Body of pancreas (tissue), 4 donors: ENCODE data around the gene DGLUCY. TPM values are rescaled to one million over a fixed set of nuclear protein-coding genes. Genes with fewer than 3 reads are reported as not detected.

Source experiments
- ATAC-seq: fragments of 150-250 bp; one replicate; pipeline ENCODE4 v1.9.1; 2016
- DNase-seq, 4 donors: peaks; one replicate each; pipeline ENCODE4 v3.0.0-alpha.2; 2019
- H3K27ac ChIP-seq, 4 donors: fragments of 200-600 bp; sonication (generic); 1 replicate in 3 of 4; 2 replicates in 1 of 4; pipeline versions ENCODE4 v1.5.1 to v1.6.1; 2016 to 2019; ENCODE audit warnings: mild to moderate bottlenecking in 1 of 4, mixed read lengths in 1 of 4, moderate library complexity in 1 of 4
- H3K27me3 ChIP-seq, 2 donors: fragments of 200-600 bp; sonication (generic); one replicate each; pipeline ENCODE4 v1.6.0; 2016; ENCODE audit warnings: mild to moderate bottlenecking in 1 of 2
- H3K36me3 ChIP-seq, 2 donors: fragments of 200-600 bp; sonication (generic); replicated peaks in 1 of 2; 2 replicates each; pipeline ENCODE4 v1.5.1; 2016; ENCODE audit warnings: low read depth in 2 of 2; ENCODE audit not compliant: insufficient read depth in 1 of 2
- H3K4me1 ChIP-seq: fragments of 200-600 bp; sonication (generic); one replicate; pipeline ENCODE4 v1.6.0; 2016
- H3K4me3 ChIP-seq, 2 donors: fragments of 200-600 bp; sonication (generic); 1 replicate in 1 of 2; 2 replicates in 1 of 2; pipeline ENCODE4 v1.5.1; 2016 to 2019
- H3K9me3 ChIP-seq, 3 donors: fragments of 200-600 bp; sonication (generic); 1 replicate in 2 of 3; 2 replicates in 1 of 3; pipeline ENCODE4 v1.5.1; 2016
- CTCF ChIP-seq, 7 experiments: fragments of 450-650 bp in 4 of 7; fragments of 200-600 bp in 3 of 7; sonication (generic) in 3 of 7; IDR thresholded peaks; one replicate each; pipeline ENCODE4 v1.5.1; 2016 to 2019; ENCODE audit warnings: antibody characterized with exemption in 7 of 7
- POLR2A ChIP-seq, 3 donors: fragments of 450-650 bp; IDR thresholded peaks; one replicate each; pipeline ENCODE4 v1.6.1; 2016; ENCODE audit warnings: antibody characterized with exemption in 3 of 3, mild to moderate bottlenecking in 2 of 3
- WGBS, 2 donors: methylation state at CpG; one replicate each; pipeline ENCODE4 v1.1.5; 2017; 5-methylcytosine and 5-hydroxymethylcytosine counted together
- intact Hi-C: fragments of 100-400 bp; cut with DNase I; formaldehyde crosslinking; loops from one replicate; pipeline ENCODE4 v1.15.1; 2023
- total RNA-seq, 2 donors: library from RNA; depleted of rRNA; stranded (reverse); fragments of >200 nt; gene quantifications; one replicate each; pipeline ENCODE4 v1.1.0, GENCODE V29; 2016

Gene DGLUCY
- total RNA-seq, 2 donors from 2014 or later: 30.9 to 77.8 TPM

DNA sequence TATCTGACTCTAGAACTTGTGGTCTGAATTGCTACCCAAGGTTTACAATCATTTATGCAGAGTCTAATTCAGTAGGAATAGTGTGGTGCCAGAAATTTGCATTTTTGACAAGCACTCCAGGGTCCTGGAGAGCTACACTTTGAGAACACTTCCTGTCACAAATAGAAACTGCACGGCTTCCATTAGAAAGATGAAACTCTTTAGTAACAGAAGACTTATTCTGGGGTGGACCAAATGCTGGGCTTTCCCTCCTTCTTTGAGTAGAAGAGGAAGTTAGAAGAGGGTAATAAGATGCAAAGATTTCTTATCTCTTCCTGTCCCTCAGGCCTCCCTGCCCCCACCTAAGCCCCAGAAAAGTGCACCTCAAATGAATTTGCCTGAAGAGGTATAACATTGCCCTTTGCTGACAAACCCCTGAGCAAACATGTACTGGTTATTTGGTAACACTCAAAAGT is 28.4 kb downstream of the DGLUCY start:
- ATAC-seq: no peak
- Histone ChIP-seq H3K27ac (no peak overlapping the region), H3K4me1 (peaks cover 17% of the 10 kb centered on the region), H3K36me3 (no peaks in the 10 kb centered on the region), H3K4me3 (no peak overlapping the region), H3K27me3 (no peaks in the 10 kb centered on the region), H3K9me3 (no peaks in the 10 kb centered on the region)
- TF ChIP-seq CTCF (IDR thresholded peaks at IDR 0.05) (no peak), POLR2A (IDR thresholded peaks at IDR 0.05) (no peak)
- intact Hi-C loops: no loop called here
- 65 to 77% methylated on average over 1 of the region's 1 CpG for WGBS, 2 donors
- DNase-seq: no peak

DNA sequence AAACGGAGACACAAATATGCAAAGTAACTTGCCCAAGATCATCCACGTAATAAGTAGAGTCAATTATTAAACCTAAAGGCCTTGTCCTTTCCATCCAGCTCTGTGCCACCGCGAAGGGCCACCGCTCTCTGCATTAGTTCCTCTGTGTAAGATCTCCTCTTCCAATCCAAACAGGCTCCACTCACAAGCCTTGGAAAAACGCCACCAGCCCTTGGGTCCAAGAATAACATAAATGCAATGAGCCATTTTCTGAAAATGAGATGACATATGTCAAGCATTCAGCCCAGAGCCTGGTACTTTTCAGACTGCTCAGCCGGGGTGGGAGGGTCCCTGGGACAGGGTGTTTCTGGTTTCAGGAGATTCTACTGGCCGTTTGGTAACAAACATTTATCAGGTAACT is 30.0 kb downstream of the DGLUCY start:
- Histone ChIP-seq H3K36me3 (no peaks in the 10 kb centered on the region), H3K4me3 (no peak overlapping the region), H3K4me1 (peaks cover 23% of the 10 kb centered on the region), H3K27me3 (no peaks in the 10 kb centered on the region), H3K9me3 (no peaks in the 10 kb centered on the region), H3K27ac (peak overlapping the region; percentile 37 to 59 (median 56))
- WGBS, 2 donors: 49 to 52% methylated on average over 8 of the region's 8 CpGs
- intact Hi-C loops: no loop called here
- TF ChIP-seq CTCF (IDR thresholded peaks at IDR 0.05) (no peak), POLR2A (IDR thresholded peaks at IDR 0.05) (no peak)
- peak; percentile 65 to 76 (median 69) for DNase-seq
- ATAC-seq: peak; percentile 74

DNA sequence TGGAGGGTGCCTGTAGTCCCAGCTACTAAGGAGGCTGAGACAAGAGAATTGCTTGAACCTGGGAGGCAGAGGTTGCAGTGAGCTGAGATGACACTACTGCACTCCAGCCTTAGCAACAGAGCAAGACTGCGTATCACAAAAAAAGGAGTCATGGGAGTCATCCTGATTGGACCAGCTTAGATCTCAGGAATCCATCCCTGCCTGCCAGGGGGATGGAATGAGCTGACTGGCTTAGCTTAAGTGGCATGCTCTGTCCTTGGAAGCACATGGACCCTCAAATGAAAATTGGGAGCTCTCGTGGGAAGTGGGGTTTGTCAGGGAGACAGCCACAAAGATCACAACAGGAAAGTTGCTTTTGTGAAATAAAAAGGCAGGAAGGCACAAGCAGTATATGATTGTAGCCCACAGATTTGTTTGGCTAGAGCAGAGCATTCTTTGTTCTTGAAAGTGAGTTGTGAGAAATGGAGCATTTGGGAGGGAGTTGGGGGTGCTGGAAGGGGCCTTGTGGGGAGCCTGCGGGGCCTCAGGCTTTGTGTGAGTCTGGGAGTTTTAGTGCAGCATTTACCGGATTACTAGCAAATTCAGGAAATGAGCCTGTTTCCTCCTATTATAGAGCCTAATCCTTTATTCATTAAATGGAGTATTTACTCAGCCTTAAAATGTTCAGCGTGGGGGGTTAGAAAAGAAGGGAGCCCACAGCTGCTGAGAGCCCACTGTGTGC is 30.7 kb downstream of the DGLUCY start:
- ATAC-seq (no peak), DNase-seq (no peak)
- H3K27me3 ChIP-seq: no peaks in the 10 kb centered on the region
- no peaks in the 10 kb centered on the region for H3K9me3 ChIP-seq
- H3K4me3 ChIP-seq: no peak overlapping the region
- TF ChIP-seq POLR2A (IDR thresholded peaks at IDR 0.05) (no peak), CTCF (IDR thresholded peaks at IDR 0.05) (no peak)
- H3K36me3 ChIP-seq: no peaks in the 10 kb centered on the region
- intact Hi-C loops: no loop called here
- 86 to 92% methylated on average over 5 of the region's 5 CpGs for WGBS, 2 donors
- H3K4me1 ChIP-seq: peaks cover 30% of the 10 kb centered on the region
- peak overlapping the region; percentile 37 to 59 (median 56) for H3K27ac ChIP-seq

DNA sequence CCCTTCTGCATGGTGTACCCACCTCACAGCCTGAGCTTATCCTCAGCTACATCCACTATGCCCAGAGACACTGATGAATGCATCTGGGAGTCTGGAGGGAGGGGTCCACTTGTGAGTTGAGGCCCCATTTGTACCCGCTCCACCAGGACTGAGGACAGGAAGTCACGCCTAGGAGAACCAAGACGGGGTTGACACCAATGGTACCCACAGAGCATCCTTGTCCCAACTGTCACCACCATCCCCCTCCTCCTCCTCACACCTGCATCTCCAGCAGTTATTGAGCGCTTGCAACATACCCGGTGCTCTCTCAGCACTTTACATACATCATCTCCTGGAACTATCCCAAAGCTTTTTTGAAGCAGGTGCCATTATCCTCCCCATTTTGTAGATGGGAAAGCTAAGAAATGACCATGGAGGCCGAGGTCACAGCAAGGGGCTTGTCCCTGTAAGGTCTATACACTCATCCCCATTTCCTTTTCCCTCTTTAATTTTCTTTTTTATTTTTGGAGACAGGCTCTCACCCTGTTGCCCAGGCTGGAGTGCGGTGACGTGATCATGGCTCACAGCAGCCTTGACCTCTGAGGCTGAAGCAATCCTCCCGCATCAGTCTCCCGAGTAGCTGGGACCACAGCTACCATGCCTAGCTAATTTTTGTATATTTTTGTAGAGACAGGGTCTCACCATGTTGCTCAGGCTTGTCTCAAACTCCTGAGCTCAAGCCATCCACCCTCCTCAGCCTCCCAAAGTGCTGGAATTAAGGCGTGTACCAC is 31.7 kb downstream of the DGLUCY start:
- H3K36me3 ChIP-seq: no peaks in the 10 kb centered on the region
- no peak for ATAC-seq

More for the DNA sequence above, 31.7 kb downstream of the DGLUCY start:
- WGBS, 2 donors: 88 to 93% methylated on average over 11 of the region's 11 CpGs
- Histone ChIP-seq H3K4me3 (no peak overlapping the region), H3K4me1 (peaks cover 34% of the 10 kb centered on the region), H3K9me3 (no peaks in the 10 kb centered on the region), H3K27me3 (no peaks in the 10 kb centered on the region), H3K27ac (no peak overlapping the region)
- TF ChIP-seq CTCF (IDR thresholded peaks at IDR 0.05) (no peak), POLR2A (IDR thresholded peaks at IDR 0.05) (no peak)
- no peak for DNase-seq
- intact Hi-C loops: no loop called here
